ENCODE measurements around the gene FAM76B.
A peak's percentile ranks its signal among the peaks of the same experiment; 100 is the strongest.

FAM76B gene

DNA sequence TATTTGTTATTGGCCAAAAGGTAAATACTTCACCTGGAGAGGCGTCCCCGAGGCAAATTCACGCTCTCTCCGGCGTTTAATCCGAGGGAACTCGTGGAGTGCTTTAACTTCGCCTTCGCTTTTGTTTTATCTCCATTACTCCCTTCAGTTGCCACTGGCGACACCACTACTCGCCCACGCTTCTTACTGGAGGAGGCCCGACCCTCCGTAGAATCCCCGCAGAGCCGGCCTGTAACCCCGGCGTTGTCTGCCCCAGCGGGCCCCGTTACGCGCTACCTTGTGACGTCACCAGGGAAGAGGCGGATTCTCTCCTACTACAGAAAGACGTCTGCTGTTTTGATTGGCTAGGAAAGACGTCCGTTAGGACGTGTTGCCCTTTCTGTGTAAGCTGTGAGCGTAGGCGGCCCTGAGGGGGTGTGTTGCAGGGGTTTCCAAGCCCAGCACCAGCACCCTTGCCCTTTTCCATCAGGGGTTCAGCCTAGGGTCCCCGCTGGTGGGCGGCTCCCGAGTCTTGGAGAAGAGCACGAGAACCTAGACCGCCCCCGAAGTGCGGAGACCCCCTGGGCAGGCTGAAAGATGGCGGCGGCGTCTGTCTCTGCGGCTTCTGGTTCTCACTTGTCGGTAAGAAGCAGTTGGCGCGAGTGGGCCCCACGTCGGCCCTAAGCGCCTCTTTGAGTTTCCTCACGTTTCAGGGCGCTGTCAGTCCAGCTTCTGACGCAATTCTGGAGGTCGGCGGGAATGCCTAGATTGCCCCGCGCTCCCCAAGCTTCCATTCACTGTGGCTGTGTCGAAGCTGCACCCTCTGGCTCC lies 746 bp upstream of the FAM76B start, which contains the start of gene CEP57:
Gene CEP57 (plus strand): TSS at position 376 of the 810 bp plus-strand sequence. CDS start 201 bp downstream, at position 577.
- Histone ChIP-seq H4K20me1 (ENCODE audit: insufficient read depth, low read length) (no peaks in the 10 kb centered on the region), H3K9me3 (replicated peaks; ENCODE audit: insufficient read depth, low read length) (no peaks in the 10 kb centered on the region), H3K4me2 (ENCODE audit: low read depth, low read length) (peak within 1 kb of the TSS; percentile 93), H3K9me2 (replicated peaks; ENCODE audit: insufficient read depth, low read length) (no peaks in the 10 kb centered on the region), H3K4me3 (ENCODE audit: low read length) (peak within 1 kb of the TSS; percentile 90), H2AFZ (ENCODE audit: low read length) (peak within 1 kb of the TSS; percentile 85), H3K9ac (ENCODE audit: low read length) (peak within 1 kb of the TSS; percentile 97), H3K79me2 (ENCODE audit: low read length) (peaks cover 75% of the 10 kb centered on the region), H3K27ac (ENCODE audit: low read length) (peak within 1 kb of the TSS; percentile 96), H3K36me3 (replicated peaks; ENCODE audit: insufficient read depth, low read length) (peaks cover 3% of the 10 kb centered on the region; the same call in 1 of the 2 replicates), H3F3A (ENCODE audit: insufficient read depth, low read length) (peaks cover 27% of the 10 kb centered on the region), H3K4me1 (ENCODE audit: low read length) (peaks cover 22% of the 10 kb centered on the region), H3K27me3 (replicated peaks; ENCODE audit: insufficient read depth, low read length) (no peaks in the 10 kb centered on the region)
- DNase-seq, result peak; percentile 99
- TF ChIP-seq, protein P1, sequence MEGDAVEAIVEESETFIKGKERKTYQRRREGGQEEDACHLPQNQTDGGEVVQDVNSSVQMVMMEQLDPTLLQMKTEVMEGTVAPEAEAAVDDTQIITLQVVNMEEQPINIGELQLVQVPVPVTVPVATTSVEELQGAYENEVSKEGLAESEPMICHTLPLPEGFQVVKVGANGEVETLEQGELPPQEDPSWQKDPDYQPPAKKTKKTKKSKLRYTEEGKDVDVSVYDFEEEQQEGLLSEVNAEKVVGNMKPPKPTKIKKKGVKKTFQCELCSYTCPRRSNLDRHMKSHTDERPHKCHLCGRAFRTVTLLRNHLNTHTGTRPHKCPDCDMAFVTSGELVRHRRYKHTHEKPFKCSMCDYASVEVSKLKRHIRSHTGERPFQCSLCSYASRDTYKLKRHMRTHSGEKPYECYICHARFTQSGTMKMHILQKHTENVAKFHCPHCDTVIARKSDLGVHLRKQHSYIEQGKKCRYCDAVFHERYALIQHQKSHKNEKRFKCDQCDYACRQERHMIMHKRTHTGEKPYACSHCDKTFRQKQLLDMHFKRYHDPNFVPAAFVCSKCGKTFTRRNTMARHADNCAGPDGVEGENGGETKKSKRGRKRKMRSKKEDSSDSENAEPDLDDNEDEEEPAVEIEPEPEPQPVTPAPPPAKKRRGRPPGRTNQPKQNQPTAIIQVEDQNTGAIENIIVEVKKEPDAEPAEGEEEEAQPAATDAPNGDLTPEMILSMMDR (IDR thresholded peaks at IDR 0.05; ENCODE audit: low read length), result no peak
- TF ChIP-seq EZH2 (optimal IDR thresholded peaks at IDR 0.05; ENCODE audit: low read depth, low read length) (no peak), EZH2phosphoT487 (IDR thresholded peaks at IDR 0.05; ENCODE audit: low read length) (no peak)

DNA sequence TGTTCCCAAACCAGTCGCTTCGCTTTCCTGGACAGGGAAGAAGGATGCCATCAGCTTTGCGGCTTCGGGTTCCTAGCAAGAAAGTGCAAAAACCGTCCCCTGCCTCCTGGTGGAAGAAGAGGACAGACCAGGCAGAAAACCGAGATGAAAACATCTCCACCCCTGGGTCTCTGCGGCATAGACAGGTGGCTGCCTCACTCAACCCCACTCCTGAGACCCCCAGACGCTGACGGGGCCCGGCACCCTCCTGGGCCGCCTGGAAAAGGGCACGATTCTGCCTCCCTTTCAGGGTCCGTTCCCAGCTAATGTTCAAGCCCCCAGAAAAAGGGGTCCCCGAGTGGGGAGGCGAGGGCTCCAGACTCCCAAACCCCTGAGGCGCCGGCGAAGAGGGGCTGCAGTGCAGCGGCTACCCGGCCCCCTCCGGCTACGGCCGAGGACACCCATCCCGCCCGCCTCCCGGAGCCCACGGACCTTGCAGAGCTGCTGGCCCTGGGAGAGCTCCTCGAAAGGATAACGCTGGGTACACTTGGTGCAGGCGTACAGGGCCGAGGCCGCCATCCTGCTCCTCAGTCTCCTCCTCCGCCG lies 569 bp downstream of the FAM76B start:
- Histone ChIP-seq H4K20me1 (ENCODE audit: insufficient read depth, low read length) (no peaks in the 10 kb centered on the region), H3K4me2 (ENCODE audit: low read depth, low read length) (peak overlapping the region; percentile 86), H2AFZ (ENCODE audit: low read length) (peak overlapping the region; percentile 76), H3K9ac (ENCODE audit: low read length) (peak overlapping the region; percentile 97), H3K36me3 (replicated peaks; ENCODE audit: insufficient read depth, low read length) (peaks cover 9% of the 10 kb centered on the region; the same call in 1 of the 2 replicates), H3K27me3 (replicated peaks; ENCODE audit: insufficient read depth, low read length) (no peaks in the 10 kb centered on the region), H3K9me2 (replicated peaks; ENCODE audit: insufficient read depth, low read length) (no peaks in the 10 kb centered on the region), H3K9me3 (replicated peaks; ENCODE audit: insufficient read depth, low read length) (no peaks in the 10 kb centered on the region), H3K4me3 (ENCODE audit: low read length) (peak overlapping the region; percentile 90), H3K79me2 (ENCODE audit: low read length) (peaks cover 63% of the 10 kb centered on the region), H3F3A (ENCODE audit: insufficient read depth, low read length) (peaks cover 27% of the 10 kb centered on the region), H3K4me1 (ENCODE audit: low read length) (peaks cover 22% of the 10 kb centered on the region), H3K27ac (ENCODE audit: low read length) (peak overlapping the region; percentile 96)
- TF ChIP-seq EZH2phosphoT487 (IDR thresholded peaks at IDR 0.05; ENCODE audit: low read length), result no peak
- TF ChIP-seq, protein P1 (IDR thresholded peaks at IDR 0.05; ENCODE audit: low read length), result peak; percentile 43
- TF ChIP-seq EZH2 (optimal IDR thresholded peaks at IDR 0.05; ENCODE audit: low read depth, low read length), result no peak
- DNase-seq, result peak; percentile 51

DNA sequence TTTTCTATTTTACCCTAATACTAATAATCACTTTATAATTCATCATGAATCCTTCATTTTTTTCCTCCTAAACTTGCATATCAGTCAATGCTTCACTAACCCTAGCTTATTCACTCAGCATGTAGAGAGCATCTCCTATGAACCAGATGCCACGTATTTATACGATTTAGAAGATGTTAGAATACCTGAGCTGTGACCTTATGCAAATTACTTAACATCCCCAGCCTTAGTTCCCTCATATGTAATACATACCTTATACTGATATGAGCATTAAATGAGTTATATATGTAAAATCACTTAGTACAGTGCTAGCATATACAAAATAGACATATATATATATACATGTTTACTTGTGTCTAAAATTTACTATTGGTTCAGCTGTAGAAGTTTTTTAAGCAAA lies 9.0 kb downstream of the FAM76B start:
- H2AFZ ChIP-seq (ENCODE audit: low read length), result no peak overlapping the region
- DNase-seq, result no peak
- peaks cover 24% of the 10 kb centered on the region for H3K79me2 ChIP-seq (ENCODE audit: low read length)
- H3K27me3 ChIP-seq (replicated peaks; ENCODE audit: insufficient read depth, low read length), result no peaks in the 10 kb centered on the region
- H3K4me3 ChIP-seq (ENCODE audit: low read length), result no peak overlapping the region
- H3K36me3 ChIP-seq (replicated peaks; ENCODE audit: insufficient read depth, low read length), result peaks cover 22% of the 10 kb centered on the region
- H3K9me3 ChIP-seq (replicated peaks; ENCODE audit: insufficient read depth, low read length), result no peaks in the 10 kb centered on the region
- H4K20me1 ChIP-seq (ENCODE audit: insufficient read depth, low read length), result no peaks in the 10 kb centered on the region
- H3K4me2 ChIP-seq (ENCODE audit: low read depth, low read length), result no peak overlapping the region
- H3F3A ChIP-seq (ENCODE audit: insufficient read depth, low read length), result no peaks in the 10 kb centered on the region
- TF ChIP-seq, protein P1 (IDR thresholded peaks at IDR 0.05; ENCODE audit: low read length), result no peak
- TF ChIP-seq EZH2phosphoT487 (IDR thresholded peaks at IDR 0.05; ENCODE audit: low read length), result no peak
- no peak for TF ChIP-seq EZH2 (optimal IDR thresholded peaks at IDR 0.05; ENCODE audit: low read depth, low read length)
- no peak overlapping the region for H3K27ac ChIP-seq (ENCODE audit: low read length)
- no peaks in the 10 kb centered on the region; the same call in 1 of the 2 replicates for H3K4me1 ChIP-seq (ENCODE audit: low read length)
- no peak overlapping the region for H3K9ac ChIP-seq (ENCODE audit: low read length)
- H3K9me2 ChIP-seq (replicated peaks; ENCODE audit: insufficient read depth, low read length), result no peaks in the 10 kb centered on the region

Measured in MM.1S (cell line).